Karpas-422 (cell line): ENCODE data around the gene ZSCAN20. TPM values are rescaled to one million over a fixed set of nuclear protein-coding genes. Genes with fewer than 3 reads are reported as not detected.

Source experiments
- DNase-seq: peaks from one replicate; pipeline ENCODE4 v3.0.0-alpha.2; 2015
- H2AFZ ChIP-seq: fragments of 200-600 bp; sonication (generic); 2 replicates; pipeline ENCODE4 v1.6.1; 2014; ENCODE audit warnings: antibody characterized with exemption, low read length, mixed read lengths
- H3K27ac ChIP-seq: fragments of 200-600 bp; sonication (generic); 2 replicates; pipeline ENCODE4 v1.5.1; 2014; ENCODE audit warnings: mild to moderate bottlenecking, low read length, moderate library complexity
- H3K27me3 ChIP-seq: fragments of 200-600 bp; sonication (generic); 2 replicates; pipeline ENCODE4 v1.6.1; 2014; ENCODE audit warnings: low read length, mixed read lengths
- H3K36me3 ChIP-seq: fragments of 200-600 bp; sonication (generic); 2 replicates; pipeline ENCODE4 v1.6.1; 2014; ENCODE audit warnings: low read length, mixed read lengths; ENCODE audit not compliant: insufficient read depth
- H3K4me1 ChIP-seq: fragments of 200-600 bp; sonication (generic); 2 replicates; pipeline ENCODE4 v1.6.1; 2014; ENCODE audit warnings: mild to moderate bottlenecking, low read length, mixed read lengths
- H3K4me2 ChIP-seq: fragments of 200-600 bp; sonication (generic); 2 replicates; pipeline ENCODE4 v1.6.1; 2014; ENCODE audit warnings: low read length, low read depth, mild to moderate bottlenecking; ENCODE audit not compliant: poor library complexity, severe bottlenecking
- H3K4me3 ChIP-seq: fragments of 200-600 bp; sonication (generic); 2 replicates; pipeline ENCODE4 v1.5.1; 2014; ENCODE audit warnings: mild to moderate bottlenecking, antibody characterized with exemption, low read length, mixed read lengths
- H3K79me2 ChIP-seq: fragments of 200-600 bp; sonication (generic); 2 replicates; pipeline ENCODE4 v1.6.1; 2014; ENCODE audit warnings: mild to moderate bottlenecking, low read length, mixed read lengths
- H3K9ac ChIP-seq: fragments of 200-600 bp; sonication (generic); 2 replicates; pipeline ENCODE4 v1.6.0; 2014; ENCODE audit warnings: low read length
- H3K9me2 ChIP-seq: fragments of 200-600 bp; sonication (generic), shearing (Covaris generic); replicated peaks from 2 replicates; pipeline ENCODE4 v1.6.0; 2014; ENCODE audit warnings: mild to moderate bottlenecking, low read length, moderate library complexity; ENCODE audit not compliant: insufficient read depth
- H3K9me3 ChIP-seq: fragments of 300-700, 200-600 bp; sonication (generic); 2 replicates; pipeline ENCODE4 v1.6.1; 2014; ENCODE audit warnings: low read length, mixed read lengths
- H4K20me1 ChIP-seq: fragments of 200-600 bp; sonication (generic); 2 replicates; pipeline ENCODE4 v1.6.1; 2014; ENCODE audit warnings: mild to moderate bottlenecking, antibody characterized with exemption, low read length, low read depth; ENCODE audit not compliant: insufficient read depth
- total RNA-seq: library from RNA; depleted of rRNA; stranded (reverse); fragments of >200 nt; shearing (Covaris generic); gene quantifications from 2 replicates; pipeline ENCODE4 v1.2.3, GENCODE V29; 2014; ENCODE audit warnings: low replicate concordance

Gene ZSCAN20
- total RNA-seq, 1 experiment from 2014 or later, result 5.0 TPM

DNA sequence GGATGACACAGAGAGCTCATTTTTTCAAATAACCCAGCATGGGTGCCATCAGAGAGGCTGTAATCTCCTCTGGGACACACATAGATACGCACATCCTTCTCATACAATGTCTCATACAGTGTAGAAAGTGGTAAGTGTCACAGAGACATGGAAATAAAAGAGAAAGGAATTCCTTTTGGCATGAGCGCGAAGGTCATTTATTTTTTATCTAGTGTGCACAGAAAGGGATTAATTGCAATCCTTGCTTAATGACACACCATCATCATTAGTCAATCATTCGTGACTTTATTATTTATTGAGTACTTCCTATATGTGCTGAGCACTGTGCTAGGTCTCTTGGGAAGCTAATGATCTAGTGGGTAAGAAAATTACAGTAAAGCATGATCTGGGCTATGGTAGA, 5.0 kb downstream of the ZSCAN20 start:
- Histone ChIP-seq H4K20me1 (no peaks in the 10 kb centered on the region), H3K4me3 (no peak overlapping the region), H3K4me2 (no peak overlapping the region), H3K4me1 (peaks cover 12% of the 10 kb centered on the region), H3K9me2 (no peaks in the 10 kb centered on the region), H2AFZ (no peak overlapping the region), H3K9ac (no peak overlapping the region), H3K27me3 (no peaks in the 10 kb centered on the region), H3K36me3 (peaks cover 15% of the 10 kb centered on the region; the same call in 1 of the 2 replicates), H3K27ac (no peak overlapping the region), H3K9me3 (no peaks in the 10 kb centered on the region), H3K79me2 (peaks cover 33% of the 10 kb centered on the region)
- no peak for DNase-seq

DNA sequence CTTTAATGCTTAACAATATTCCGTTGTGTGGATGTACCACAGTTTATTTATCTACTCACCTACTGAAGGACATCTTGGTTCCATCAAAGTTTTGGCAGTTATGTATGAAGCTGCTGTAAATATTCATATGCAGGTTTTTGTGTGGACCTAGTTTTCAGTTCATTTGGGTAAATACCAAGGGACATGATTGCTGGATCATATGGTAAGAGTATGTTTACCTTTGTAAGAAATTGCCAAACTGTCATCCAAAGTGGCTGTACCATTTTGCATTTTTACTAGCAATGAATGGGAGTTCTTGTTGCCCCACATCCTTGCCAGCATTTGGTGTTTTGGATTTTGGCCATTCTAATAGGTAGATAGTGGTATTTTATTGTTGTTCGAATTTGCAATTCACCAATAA, 10.0 kb downstream of the ZSCAN20 start:
- Histone ChIP-seq H3K4me1 (peaks cover 10% of the 10 kb centered on the region), H3K4me2 (no peak overlapping the region), H2AFZ (no peak overlapping the region), H3K27me3 (no peaks in the 10 kb centered on the region), H3K4me3 (no peak overlapping the region), H4K20me1 (no peaks in the 10 kb centered on the region), H3K9ac (no peak overlapping the region), H3K9me2 (no peaks in the 10 kb centered on the region), H3K36me3 (peaks cover 44% of the 10 kb centered on the region), H3K79me2 (peaks cover 9% of the 10 kb centered on the region), H3K9me3 (no peaks in the 10 kb centered on the region), H3K27ac (no peak overlapping the region)
- no peak for DNase-seq

DNA sequence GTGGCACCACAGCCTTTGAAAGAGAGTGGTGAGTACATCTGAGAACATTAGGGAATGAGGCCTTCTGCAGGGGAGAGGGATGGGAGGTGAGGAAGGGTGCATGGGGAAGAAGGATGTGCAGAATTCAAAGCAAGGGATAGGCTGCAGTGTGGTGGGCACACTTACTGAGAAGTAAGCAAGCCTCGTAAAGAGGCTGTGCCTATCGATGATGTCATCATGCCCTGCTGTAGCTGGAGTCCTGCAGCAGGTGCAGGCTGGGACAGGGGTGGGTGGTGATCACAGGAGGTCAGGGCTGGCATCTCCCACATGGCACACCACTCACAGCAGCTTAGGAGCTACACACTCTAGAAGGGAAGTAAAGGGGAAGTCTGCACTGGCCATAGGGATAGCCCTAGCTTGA, 16.2 kb downstream of the ZSCAN20 start:
- H3K36me3 ChIP-seq, result peaks cover 79% of the 10 kb centered on the region
- peaks cover 9% of the 10 kb centered on the region for H3K79me2 ChIP-seq
- H3K9me3 ChIP-seq, result peaks cover 11% of the 10 kb centered on the region
- H3K4me2 ChIP-seq, result no peak overlapping the region
- H3K4me1 ChIP-seq, result peaks cover 12% of the 10 kb centered on the region
- no peaks in the 10 kb centered on the region for H3K27me3 ChIP-seq
- H4K20me1 ChIP-seq, result no peaks in the 10 kb centered on the region
- no peak overlapping the region for H3K9ac ChIP-seq
- no peak for DNase-seq
- H2AFZ ChIP-seq, result no peak overlapping the region
- no peak overlapping the region for H3K4me3 ChIP-seq
- no peak overlapping the region for H3K27ac ChIP-seq
- H3K9me2 ChIP-seq, result no peaks in the 10 kb centered on the region

DNA sequence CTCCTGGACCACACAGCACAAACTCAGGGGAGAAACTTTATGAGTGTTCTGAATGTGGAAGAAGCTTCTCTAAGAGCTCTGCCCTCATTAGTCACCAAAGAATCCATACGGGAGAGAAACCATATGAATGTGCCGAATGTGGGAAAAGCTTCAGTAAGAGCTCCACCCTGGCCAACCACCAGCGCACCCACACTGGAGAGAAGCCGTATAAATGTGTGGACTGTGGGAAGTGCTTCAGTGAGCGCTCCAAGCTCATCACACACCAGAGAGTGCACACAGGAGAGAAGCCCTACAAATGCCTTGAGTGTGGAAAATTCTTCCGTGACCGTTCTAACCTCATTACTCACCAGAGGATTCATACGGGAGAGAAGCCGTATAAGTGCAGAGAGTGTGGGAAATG, 22.5 kb downstream of the ZSCAN20 start:
- Histone ChIP-seq H3K9me3 (peaks cover 40% of the 10 kb centered on the region), H3K27ac (no peak overlapping the region), H2AFZ (no peak overlapping the region), H4K20me1 (no peaks in the 10 kb centered on the region), H3K4me3 (no peak overlapping the region), H3K9ac (no peak overlapping the region), H3K36me3 (peaks cover 61% of the 10 kb centered on the region), H3K4me1 (peaks cover 6% of the 10 kb centered on the region), H3K9me2 (no peaks in the 10 kb centered on the region), H3K4me2 (no peak overlapping the region), H3K27me3 (no peaks in the 10 kb centered on the region), H3K79me2 (no peaks in the 10 kb centered on the region)
- no peak for DNase-seq

DNA sequence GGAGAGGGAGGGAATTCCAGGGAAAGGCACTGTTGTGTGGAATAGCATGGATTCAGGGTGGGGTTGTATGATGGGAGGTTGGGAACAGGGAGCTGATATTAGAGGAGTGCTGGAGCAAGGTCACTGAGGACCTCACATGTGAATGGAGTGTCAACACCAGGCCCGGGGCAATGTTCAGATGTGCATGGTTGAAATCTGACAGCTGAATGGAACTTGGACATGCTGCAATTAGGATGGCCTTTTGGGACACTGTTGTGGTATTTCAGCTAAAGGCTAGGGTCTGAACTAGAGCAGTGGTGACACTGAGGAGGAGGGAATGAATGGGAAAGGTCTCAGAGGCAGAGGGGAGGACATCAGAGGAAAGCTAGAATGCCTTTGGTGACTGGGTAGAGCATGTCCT, 25.0 kb downstream of the ZSCAN20 start:
- Histone ChIP-seq H3K4me1 (peaks cover 30% of the 10 kb centered on the region), H3K36me3 (peaks cover 37% of the 10 kb centered on the region), H4K20me1 (no peaks in the 10 kb centered on the region), H2AFZ (no peak overlapping the region), H3K4me3 (no peak overlapping the region), H3K9me3 (peaks cover 37% of the 10 kb centered on the region), H3K9me2 (no peaks in the 10 kb centered on the region), H3K4me2 (no peak overlapping the region), H3K27me3 (no peaks in the 10 kb centered on the region), H3K79me2 (no peaks in the 10 kb centered on the region), H3K27ac (no peak overlapping the region), H3K9ac (no peak overlapping the region)
- DNase-seq, result no peak

DNA sequence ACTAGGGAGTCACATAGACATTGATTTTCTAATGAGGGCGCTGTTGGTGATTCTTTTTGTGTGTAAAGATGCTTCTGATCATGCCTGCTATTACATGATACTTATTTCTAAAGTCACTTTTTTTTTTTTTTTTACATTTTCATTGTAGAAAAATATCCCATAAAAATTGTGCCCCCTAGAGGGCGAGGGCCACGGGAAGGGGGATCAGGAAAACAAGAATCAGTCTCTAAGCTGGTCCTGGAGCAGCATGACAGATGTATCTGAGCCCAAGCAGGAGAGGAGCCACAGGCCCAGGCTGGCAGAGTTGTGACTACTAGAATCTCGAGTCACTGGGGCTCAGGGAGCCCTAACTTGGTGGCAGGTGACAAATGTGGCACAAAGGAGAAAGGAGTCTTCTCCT, 28.1 kb downstream of the ZSCAN20 start:
- no peaks in the 10 kb centered on the region for H3K79me2 ChIP-seq
- H3K27me3 ChIP-seq, result no peaks in the 10 kb centered on the region
- 0 out of 2 replicates have a peak overlapping the region, but pooled peaks have one; percentile 31 for H2AFZ ChIP-seq
- H3K9me3 ChIP-seq, result peaks cover 9% of the 10 kb centered on the region
- peak overlapping the region; percentile 42 for H3K9ac ChIP-seq
- H4K20me1 ChIP-seq, result no peaks in the 10 kb centered on the region
- peak overlapping the region; percentile 29; the same call in 1 of the 2 replicates for H3K4me3 ChIP-seq
- H3K36me3 ChIP-seq, result peaks cover 8% of the 10 kb centered on the region
- H3K4me2 ChIP-seq, result peak overlapping the region; percentile 66
- DNase-seq, result peak; percentile 68
- H3K9me2 ChIP-seq, result no peaks in the 10 kb centered on the region
- H3K4me1 ChIP-seq, result peaks cover 39% of the 10 kb centered on the region
- H3K27ac ChIP-seq, result peak overlapping the region; percentile 89

DNA sequence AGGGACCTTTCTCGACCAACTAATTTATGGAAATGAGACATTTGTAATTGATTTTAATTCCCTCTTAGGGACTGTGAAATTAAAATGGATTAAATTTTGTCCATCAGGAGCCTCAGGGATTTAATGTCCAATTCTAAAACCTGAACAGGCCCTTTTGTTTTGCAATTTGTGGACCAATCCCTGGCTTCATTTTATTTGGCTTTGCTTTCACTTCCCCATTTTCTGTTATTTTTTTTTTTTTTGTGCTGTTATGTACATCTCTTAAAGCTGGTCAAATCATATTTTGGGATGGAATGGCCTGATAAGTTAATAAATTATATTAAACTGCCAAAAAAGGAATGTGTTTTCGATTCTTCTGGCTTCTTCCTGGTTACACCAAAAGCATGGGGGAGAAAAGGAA, 28.9 kb downstream of the ZSCAN20 start:
- Histone ChIP-seq H3K9me3 (peaks cover 2% of the 10 kb centered on the region; the same call in 1 of the 2 replicates), H3K27me3 (no peaks in the 10 kb centered on the region), H3K79me2 (no peaks in the 10 kb centered on the region), H2AFZ (peak overlapping the region; percentile 31; the same call in 1 of the 2 replicates), H3K9me2 (no peaks in the 10 kb centered on the region), H3K4me2 (peak overlapping the region; percentile 66), H3K9ac (peak overlapping the region; percentile 42), H3K36me3 (peaks cover under 1% of the 10 kb centered on the region), H4K20me1 (no peaks in the 10 kb centered on the region), H3K4me3 (peak overlapping the region; percentile 29), H3K4me1 (peaks cover 42% of the 10 kb centered on the region), H3K27ac (peak overlapping the region; percentile 89)
- DNase-seq, result peak; percentile 83

DNA sequence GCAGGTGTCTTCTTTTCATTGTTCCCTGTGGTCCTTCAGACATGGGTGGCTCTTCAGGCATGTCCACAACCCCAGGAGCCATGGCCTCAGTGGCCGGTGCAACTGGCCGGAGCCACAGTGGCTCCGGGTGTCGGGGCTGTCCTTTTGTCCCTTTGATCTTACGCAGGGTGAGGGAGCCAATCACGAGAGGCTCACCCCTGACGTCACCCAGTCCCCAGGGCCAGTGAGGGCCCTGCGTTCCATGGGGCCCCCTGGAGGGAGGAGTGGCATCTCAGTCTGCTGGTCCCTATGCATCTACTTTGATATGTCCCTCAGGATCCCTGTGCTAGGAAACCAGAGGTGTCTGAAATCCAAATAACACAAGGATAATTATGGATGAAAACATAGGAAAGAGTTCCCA, 29.3 kb downstream of the ZSCAN20 start:
- Histone ChIP-seq H3K4me3 (peak overlapping the region; percentile 29), H2AFZ (no peak overlapping the region), H3K9me3 (no peaks in the 10 kb centered on the region), H3K9ac (peak overlapping the region; percentile 36), H3K27me3 (no peaks in the 10 kb centered on the region), H4K20me1 (no peaks in the 10 kb centered on the region), H3K4me2 (peak overlapping the region; percentile 66), H3K79me2 (no peaks in the 10 kb centered on the region), H3K36me3 (no peaks in the 10 kb centered on the region; the same call in 1 of the 2 replicates), H3K9me2 (no peaks in the 10 kb centered on the region), H3K4me1 (peaks cover 42% of the 10 kb centered on the region), H3K27ac (peak overlapping the region; percentile 89)
- DNase-seq, result no peak
